ENCODE measurements around the gene CRYGC.

- TF ChIP-seq, protein P1, sequence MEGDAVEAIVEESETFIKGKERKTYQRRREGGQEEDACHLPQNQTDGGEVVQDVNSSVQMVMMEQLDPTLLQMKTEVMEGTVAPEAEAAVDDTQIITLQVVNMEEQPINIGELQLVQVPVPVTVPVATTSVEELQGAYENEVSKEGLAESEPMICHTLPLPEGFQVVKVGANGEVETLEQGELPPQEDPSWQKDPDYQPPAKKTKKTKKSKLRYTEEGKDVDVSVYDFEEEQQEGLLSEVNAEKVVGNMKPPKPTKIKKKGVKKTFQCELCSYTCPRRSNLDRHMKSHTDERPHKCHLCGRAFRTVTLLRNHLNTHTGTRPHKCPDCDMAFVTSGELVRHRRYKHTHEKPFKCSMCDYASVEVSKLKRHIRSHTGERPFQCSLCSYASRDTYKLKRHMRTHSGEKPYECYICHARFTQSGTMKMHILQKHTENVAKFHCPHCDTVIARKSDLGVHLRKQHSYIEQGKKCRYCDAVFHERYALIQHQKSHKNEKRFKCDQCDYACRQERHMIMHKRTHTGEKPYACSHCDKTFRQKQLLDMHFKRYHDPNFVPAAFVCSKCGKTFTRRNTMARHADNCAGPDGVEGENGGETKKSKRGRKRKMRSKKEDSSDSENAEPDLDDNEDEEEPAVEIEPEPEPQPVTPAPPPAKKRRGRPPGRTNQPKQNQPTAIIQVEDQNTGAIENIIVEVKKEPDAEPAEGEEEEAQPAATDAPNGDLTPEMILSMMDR (IDR thresholded peaks at IDR 0.05), result no peak
- TF ChIP-seq POLR2A (IDR thresholded peaks at IDR 0.05), result no peak
Observed at GRCh38 chr2:208097313-208097712, 32.3 kb downstream of the CRYGC start.
